Activated CD8-positive, alpha-beta memory T cell treated with anti-CD3 and anti-CD28 coated beads for 48 hours (primary cell): ENCODE data around the gene RBM4B.

ENCODE experiments used
- DNase-seq, 3 experiments: peaks; one replicate each; pipeline ENCODE4 v3.0.0-alpha.2; 2020; ENCODE audit warnings: low read depth in 2 of 3, low spot score in 2 of 3

The RBM4B gene

GRCh38 chr11:66707486-66707885 lies 29.8 kb upstream of the RBM4B start:
- DNase-seq, result no peak

- no peak for DNase-seq
These were observed 29.3 kb upstream of the RBM4B start for GRCh38 chr11:66706989-66707388.

- DNase-seq, result no peak
These were observed 28.1 kb upstream of the RBM4B start for GRCh38 chr11:66705587-66706335.

GRCh38 chr11:66704659-66705360 lies 27.1 kb upstream of the RBM4B start:
- DNase-seq, result no peak

- no peak for DNase-seq
These were observed 23.9 kb upstream of the RBM4B start for GRCh38 chr11:66701432-66702240.

DNA sequence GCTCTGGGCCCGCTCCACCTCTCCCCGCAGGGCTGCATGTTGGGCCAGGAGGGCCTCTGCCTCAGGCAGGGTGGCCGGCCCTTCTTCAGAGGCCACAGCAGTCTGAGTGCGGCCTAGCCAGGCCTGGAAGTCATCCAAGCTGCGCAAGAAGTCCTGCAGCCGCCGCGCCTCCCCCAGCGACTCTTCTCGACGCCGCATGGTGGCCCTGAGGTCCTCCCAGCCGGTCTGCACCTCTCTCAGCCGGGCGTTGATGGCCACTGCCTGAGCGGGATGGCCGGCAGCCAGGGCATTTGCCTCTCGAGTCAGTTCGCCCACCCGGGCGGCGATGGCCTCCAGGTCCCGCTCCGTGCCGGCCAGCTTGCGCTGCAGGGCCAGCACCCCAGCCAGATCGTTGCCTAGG lies 23.1 kb upstream of the RBM4B start:
- DNase-seq, result no peak

GRCh38 chr11:66700337-66700736 lies 22.6 kb upstream of the RBM4B start:
- DNase-seq, result no peak

- DNase-seq, result no peak
These were observed 20.8 kb upstream of the RBM4B start for GRCh38 chr11:66698491-66698890.

- no peak for DNase-seq
These were observed 20.3 kb upstream of the RBM4B start for GRCh38 chr11:66697988-66698387.

DNA sequence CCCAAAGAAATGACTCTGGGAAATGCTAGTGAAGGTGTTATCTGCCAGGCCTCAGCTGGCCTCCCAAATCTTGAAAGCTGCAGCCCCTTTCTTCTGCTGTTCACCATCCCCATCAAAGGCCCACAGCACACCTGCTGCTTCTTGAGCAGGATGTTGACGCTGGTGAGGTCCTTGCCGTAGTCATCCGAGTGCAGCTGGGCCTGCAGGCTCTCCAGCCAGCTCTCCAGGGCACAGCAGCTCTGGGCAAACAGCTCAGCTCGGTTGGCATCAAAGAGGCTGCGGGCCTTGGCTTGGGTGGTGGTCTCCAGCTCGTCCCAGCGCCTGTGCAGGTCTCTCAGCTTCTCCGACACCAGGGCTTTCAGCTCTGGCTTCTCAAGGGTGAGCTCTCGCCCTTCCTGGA lies 18.5 kb upstream of the RBM4B start:
- DNase-seq, result no peak

DNA sequence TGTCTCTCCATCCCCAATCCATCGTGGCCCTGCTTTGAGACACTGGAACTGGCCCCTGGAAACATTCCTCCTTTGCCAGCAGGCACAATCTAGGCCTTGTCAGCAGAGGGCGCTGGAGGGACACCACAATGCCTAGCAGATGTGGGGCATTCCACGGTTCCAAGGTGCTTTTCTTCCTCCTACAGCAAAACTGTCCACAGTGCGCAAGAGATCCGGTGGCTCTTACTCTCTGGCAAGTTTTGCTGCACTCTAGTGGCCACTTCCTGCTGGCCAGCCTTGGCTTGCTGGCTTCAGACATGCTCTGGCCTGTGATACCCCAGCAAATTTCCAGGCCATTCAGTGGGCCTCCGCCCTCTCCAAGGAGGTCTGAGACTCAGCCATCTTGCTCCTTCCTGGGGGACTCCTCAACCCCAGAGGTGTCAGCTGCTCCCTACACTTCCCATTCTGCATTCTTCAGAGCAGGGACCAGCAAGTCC lies 17.1 kb upstream of the RBM4B start:
- DNase-seq, result peak; percentile 42 to 80 (median 75)

- no peak for DNase-seq
These were observed 16.3 kb upstream of the RBM4B start for GRCh38 chr11:66694056-66694410.

GRCh38 chr11:66693356-66694055 lies 15.8 kb upstream of the RBM4B start:
- DNase-seq, result no peak

- no peak for DNase-seq
These were observed 15.2 kb upstream of the RBM4B start for GRCh38 chr11:66692871-66693331.

GRCh38 chr11:66692446-66692845 lies 14.8 kb upstream of the RBM4B start:
- no peak for DNase-seq

DNA sequence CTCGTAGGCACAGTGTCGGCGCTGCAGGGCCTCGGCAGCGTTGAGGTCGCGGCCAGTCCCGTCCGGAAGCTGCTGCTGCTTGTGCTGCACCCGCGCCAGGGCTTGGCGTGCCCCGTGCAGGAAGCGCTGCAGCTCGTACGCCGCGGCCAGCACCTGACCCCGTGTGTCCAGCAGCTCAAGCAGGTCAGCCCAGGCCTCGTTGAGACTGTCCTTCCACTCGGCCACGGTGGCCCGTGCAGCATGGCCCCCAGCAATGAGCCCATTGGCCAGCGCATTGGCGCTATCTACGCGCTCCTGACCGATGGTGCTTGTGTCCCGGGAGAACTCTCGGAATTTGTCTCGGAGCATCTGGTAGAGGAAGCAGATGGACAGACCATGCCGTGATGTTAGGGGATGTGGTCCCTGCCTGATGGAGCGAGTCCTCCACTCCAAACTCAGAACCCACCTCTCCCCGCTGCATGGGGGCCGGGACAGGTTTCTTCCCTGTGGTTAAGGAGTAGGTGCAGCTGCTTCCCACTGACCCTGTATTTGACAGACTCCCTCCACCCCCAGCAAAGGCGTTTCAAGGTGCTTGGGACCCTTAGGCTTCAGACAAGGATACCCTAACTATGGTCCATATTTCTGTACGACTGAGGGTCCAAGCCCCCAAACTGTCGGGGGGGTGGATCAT lies 13.8 kb upstream of the RBM4B start:
- no peak for DNase-seq

DNA sequence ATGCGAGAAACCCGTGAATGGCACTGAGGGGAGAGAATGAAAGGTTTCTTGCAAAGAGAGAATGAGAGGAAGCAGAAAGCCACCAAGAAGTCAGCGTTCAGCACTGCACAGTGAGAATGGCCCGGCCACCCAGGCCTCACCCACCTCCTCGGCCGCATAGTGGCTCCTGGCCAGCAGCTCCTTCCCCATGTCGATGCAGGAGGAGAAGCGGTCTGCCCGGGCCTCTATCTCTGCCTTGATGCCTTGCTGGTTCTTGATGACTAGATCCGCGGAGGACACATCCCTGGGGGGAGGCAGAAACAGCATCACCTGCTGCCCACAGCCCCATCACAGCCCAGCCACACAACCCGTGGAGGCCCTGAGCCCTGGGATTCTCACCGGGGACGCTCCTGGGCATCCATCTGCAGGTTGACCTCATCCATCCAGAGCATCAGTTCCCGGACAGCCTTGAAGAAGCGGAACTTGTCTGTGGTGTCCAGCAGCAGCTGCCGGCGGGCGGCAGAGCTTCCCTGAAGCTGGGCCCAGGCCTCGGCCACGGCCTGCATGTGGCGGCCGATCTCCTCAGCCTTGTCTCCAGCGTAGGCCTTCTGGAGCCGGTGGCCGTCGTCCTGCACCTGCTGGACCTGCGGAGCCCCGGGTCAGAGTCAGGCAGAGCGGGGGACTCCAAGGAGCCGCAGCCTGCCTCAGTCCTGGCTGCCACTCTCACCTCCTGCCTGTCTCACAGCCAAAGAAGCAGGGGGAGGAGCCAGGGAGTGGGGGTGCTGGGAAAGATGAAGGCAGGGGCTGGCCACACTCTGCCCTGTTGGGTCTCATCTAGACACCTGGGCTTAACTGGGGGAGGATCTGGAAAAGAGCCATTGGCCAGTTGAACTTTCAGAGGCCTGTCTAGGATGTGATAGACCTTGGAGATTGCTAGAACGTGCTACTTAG lies 12.2 kb upstream of the RBM4B start:
- no peak for DNase-seq

GRCh38 chr11:66688561-66689534 lies 11.2 kb upstream of the RBM4B start:
- DNase-seq, result no peak
